RWPE2 (cell line): Measurements from ENCODE around the gene PAPPA.

Experiments used
- ATAC-seq: fragments of 200-7000 bp; cut with Tn5 transposase; 3 replicates; pipeline ENCODE4 v1.9.1; 2021; ENCODE audit warnings: low read depth
- DNase-seq: peaks from one replicate; pipeline ENCODE4 v3.0.0-alpha.2; 2020; ENCODE audit warnings: low spot score
- H3K27ac ChIP-seq: fragments of 450-650 bp; 2 replicates; pipeline ENCODE4 v1.5.1; 2017; ENCODE audit warnings: mild to moderate bottlenecking; ENCODE audit not compliant: poor library complexity, severe bottlenecking
- H3K27me3 ChIP-seq: fragments of 250-450 bp; sonication (Bioruptor Pico); 2 replicates; pipeline ENCODE4 v1.5.1; 2021; ENCODE audit warnings: mild to moderate bottlenecking, moderate library complexity; ENCODE audit not compliant: insufficient read depth, poor library complexity, severe bottlenecking
- H3K36me3 ChIP-seq: fragments of 250-450 bp; sonication (Bioruptor Pico); 2 replicates; pipeline ENCODE4 v1.5.1; 2020; ENCODE audit warnings: low read depth, mild to moderate bottlenecking, moderate library complexity
- H3K4me1 ChIP-seq: fragments of 250-450 bp; sonication (Bioruptor Pico); 2 replicates; pipeline ENCODE4 v1.5.1; 2021; ENCODE audit warnings: mild to moderate bottlenecking, moderate library complexity; ENCODE audit not compliant: insufficient read depth, poor library complexity, severe bottlenecking
- H3K4me3 ChIP-seq: fragments of 250-450 bp; sonication (Bioruptor Pico); 2 replicates; pipeline ENCODE4 v1.5.1; 2021; ENCODE audit warnings: mild to moderate bottlenecking, moderate library complexity; ENCODE audit not compliant: severe bottlenecking
- H3K9me3 ChIP-seq: fragments of 250-450 bp; sonication (Bioruptor Pico); 2 replicates; pipeline ENCODE4 v1.5.1; 2021; ENCODE audit warnings: mild to moderate bottlenecking, moderate library complexity; ENCODE audit not compliant: severe bottlenecking
- CTCF ChIP-seq: fragments of 450-650 bp; IDR thresholded peaks from one replicate; pipeline ENCODE4 v1.5.1; 2017; ENCODE audit warnings: mild to moderate bottlenecking, moderate library complexity; ENCODE audit not compliant: poor library complexity, severe bottlenecking

Gene PAPPA

GRCh38 chr9:116153765-116154333 lies at the start of gene PAPPA:
Gene PAPPA, plus strand, starts transcription at chr9:116153791. Its CDS starts 382 bp downstream, at chr9:116154173.
- peak within 1 kb of the TSS; percentile 49 for H3K27ac ChIP-seq
- H3K27me3 ChIP-seq: peaks cover 12% of the 10 kb centered on the region
- no peak for TF ChIP-seq CTCF
- DNase-seq (no peak), ATAC-seq (no peak)
- peak within 1 kb of the TSS; percentile 38 for H3K4me3 ChIP-seq
- no peaks in the 10 kb centered on the region for H3K9me3 ChIP-seq
- H3K36me3 ChIP-seq: no peaks in the 10 kb centered on the region
- H3K4me1 ChIP-seq: peaks cover 20% of the 10 kb centered on the region

GRCh38 chr9:116103976-116104820 lies 49.4 kb upstream of the PAPPA start:
- peaks cover 26% of the 10 kb centered on the region for H3K4me1 ChIP-seq
- no peaks in the 10 kb centered on the region for H3K36me3 ChIP-seq
- no peak for TF ChIP-seq CTCF
- no peaks in the 10 kb centered on the region for H3K9me3 ChIP-seq
- no peak for DNase-seq
- no peak for ATAC-seq
- H3K27ac ChIP-seq: no peak overlapping the region
- no peak overlapping the region for H3K4me3 ChIP-seq
- H3K27me3 ChIP-seq: no peaks in the 10 kb centered on the region

- Histone ChIP-seq H3K9me3 (no peaks in the 10 kb centered on the region), H3K4me1 (no peaks in the 10 kb centered on the region), H3K4me3 (no peak overlapping the region), H3K27me3 (no peaks in the 10 kb centered on the region), H3K27ac (no peak overlapping the region), H3K36me3 (no peaks in the 10 kb centered on the region)
- peak; percentile 54 for TF ChIP-seq CTCF
- no peak for ATAC-seq
- no peak for DNase-seq
Measured at GRCh38 chr9:116112236-116112635, 41.4 kb upstream of the PAPPA start.

GRCh38 chr9:116115761-116116353 lies 37.7 kb upstream of the PAPPA start:
- Histone ChIP-seq H3K36me3 (no peaks in the 10 kb centered on the region), H3K27me3 (no peaks in the 10 kb centered on the region), H3K4me3 (no peak overlapping the region), H3K27ac (no peak overlapping the region), H3K4me1 (no peaks in the 10 kb centered on the region), H3K9me3 (no peaks in the 10 kb centered on the region)
- DNase-seq (no peak), ATAC-seq (no peak)
- TF ChIP-seq CTCF: no peak
